ENCODE results near the gene ATP5F1A. TPM values are rescaled to one million over a fixed set of nuclear protein-coding genes. Genes with fewer than 3 reads are reported as not detected.

ATP5F1A gene
- total RNA-seq, 1 donor from 2014 or later: 273 TPM

Other genes with a start within 250 kb of the ATP5F1A start
- 9.8 TPM for gene EPG5, start 131.0 kb downstream of the ATP5F1A start, total RNA-seq
- gene PSTPIP2, start 26.0 kb downstream of the ATP5F1A start, total RNA-seq: 1.6 TPM
- 5.0 TPM for gene HAUS1, start 6.1 kb upstream of the ATP5F1A start, total RNA-seq

All from ascending aorta (tissue), 1 donor.